ENCODE results near the gene HTRA3.

DNA sequence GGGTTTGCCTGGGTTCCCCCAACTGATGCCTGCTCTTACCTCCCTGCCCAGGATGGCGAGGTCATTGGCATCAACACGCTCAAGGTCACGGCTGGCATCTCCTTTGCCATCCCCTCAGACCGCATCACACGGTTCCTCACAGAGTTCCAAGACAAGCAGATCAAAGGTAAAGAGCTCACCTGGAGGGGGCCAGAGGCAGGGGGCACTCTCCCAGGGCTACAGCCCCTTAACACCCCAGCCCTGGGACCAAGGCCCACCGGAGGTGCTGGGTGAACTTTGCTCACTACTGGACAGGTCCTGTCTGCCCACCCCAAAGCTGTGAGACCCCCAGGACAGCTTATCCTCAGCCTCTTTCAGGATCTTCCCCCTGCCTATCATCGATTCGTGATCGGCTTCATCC, 24.5 kb downstream of the HTRA3 start:
- TF ChIP-seq POLR2A (IDR thresholded peaks at IDR 0.05) = no peak
- no peak for TF ChIP-seq CTCF (IDR thresholded peaks at IDR 0.05)

Data from esophagus squamous epithelium (tissue), 4 donors.